HG03469 (cell line): Measurements from ENCODE around the gene HERC4.
"Not testable (repeated sequence)": the region's sequence is repeated elsewhere in the genome, so short reads cannot be mapped to it uniquely, and the experiment has no call there.

Experiments
- ATAC-seq: cut with Tn5 transposase; IDR thresholded peaks from one replicate; pipeline ENCODE4 v1.9.1; 2021; ENCODE audit warnings: mild to moderate bottlenecking, moderate library complexity, moderate number of reproducible peaks; ENCODE audit not compliant: unreplicated experiment

Gene HERC4

DNA sequence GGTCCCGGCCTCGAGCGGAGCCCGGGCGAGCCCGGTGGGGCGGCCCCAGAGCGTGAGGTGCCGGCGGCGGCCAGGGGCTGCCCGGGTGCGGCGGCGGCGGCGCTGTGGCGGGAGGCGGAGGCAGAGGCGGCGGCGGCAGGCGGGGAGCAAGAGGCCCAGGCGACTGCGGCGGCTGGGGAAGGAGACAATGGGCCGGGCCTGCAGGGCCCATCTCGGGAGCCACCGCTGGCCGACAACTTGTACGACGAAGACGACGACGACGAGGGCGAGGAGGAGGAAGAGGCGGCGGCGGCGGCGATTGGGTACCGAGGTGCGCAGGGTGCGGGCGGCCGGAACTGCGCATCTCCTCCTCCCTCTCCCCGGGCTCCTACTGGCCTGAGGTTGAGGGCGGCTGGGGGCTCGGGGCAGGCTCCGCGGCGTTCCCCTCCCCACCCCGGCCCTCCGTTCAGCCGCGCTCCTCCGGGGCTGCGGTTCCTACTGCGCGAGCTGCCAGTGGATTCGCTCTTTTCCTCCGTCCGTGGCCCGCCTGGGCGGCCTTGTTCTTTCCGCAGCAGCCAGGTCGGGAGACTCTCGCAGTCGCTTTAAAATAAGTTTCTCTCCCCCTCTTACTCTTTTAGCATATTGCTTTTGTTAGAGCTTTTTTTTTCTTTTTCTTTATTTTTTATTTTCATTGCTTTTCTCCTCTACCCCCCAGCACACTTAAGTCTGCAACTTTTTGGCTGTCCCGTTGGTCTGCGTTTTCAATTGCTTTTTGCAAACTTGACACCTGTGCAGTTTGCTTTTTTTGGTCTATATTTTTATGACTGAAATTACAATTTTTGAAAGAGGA lies 190.0 kb downstream of the HERC4 start:
- ATAC-seq: peak; percentile 30

DNA sequence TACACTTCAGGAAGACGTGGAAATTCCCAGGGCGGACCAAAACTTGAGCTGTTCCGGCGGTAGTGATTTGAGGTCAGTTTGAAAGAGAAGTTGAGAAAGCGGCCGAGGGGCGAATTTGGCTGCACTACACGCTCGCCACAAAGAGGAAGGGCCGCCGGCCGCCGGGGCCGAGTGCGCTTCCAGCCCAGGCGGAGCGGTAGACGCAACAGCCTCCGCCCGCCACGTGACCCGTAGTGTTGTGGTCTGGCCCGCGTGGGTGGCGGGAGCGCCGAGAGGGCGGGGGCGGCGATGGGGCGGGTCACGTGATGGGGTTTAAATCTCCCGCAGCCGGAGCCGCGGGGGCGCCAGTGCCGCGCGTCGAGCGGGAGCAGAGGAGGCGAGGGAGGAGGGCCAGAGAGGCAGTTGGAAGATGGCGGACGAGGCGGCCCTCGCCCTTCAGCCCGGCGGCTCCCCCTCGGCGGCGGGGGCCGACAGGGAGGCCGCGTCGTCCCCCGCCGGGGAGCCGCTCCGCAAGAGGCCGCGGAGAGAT lies 190.7 kb downstream of the HERC4 start, which contains the start of gene SIRT1:
TSS of gene SIRT1 (plus strand) at position 344 of the 529 bp plus-strand sequence. CDS start at position 410, 66 bp downstream.
- peak; percentile 81 for ATAC-seq

DNA sequence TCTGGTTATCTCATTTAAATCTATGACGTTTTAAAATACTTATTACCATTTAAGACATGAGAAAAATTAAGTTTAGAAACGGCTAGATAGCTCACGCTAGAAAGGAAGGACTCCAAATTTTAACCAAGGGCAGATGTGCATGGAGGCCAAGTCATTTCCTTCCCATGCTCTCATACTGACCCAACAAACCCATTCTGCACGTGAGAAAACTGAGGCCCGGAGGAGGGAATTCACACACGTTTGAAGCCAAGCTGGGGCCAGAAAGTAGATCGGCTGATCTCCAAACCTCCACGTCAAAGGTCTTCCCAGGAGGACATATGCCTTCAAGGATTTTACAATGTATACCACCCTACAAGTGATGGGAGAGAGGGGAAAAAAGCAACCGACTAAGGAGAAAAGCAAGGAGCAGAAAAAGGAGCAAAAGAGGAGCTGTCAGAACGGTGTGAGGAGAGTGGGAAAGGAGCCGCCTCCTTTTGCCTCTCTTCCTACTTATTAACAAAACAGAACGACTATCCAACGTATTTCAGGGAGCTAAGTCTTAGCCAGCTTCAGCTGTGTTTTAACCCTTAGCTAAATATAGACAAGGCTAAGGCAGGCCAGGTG lies 191.3 kb downstream of the HERC4 start:
- ATAC-seq: no peak

DNA sequence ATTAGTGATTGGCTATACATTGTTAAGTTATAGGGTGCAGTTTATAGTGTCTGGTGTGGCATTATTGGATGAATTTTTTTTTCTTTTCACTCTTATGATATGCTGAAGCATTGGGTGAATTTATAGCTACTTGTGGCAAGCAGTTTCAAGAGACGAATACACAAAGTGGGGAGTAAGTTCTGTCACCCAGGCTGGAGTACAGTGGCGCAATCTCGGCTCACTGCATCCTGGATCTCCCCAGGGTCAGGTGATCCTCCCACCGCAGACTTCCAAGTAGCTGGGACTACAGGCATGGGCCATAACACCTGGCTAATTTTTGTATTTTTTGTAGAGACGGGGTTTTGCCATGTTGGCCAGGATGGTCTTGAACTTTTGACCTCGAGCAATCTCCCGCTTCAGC lies 196.9 kb downstream of the HERC4 start:
- no peak for ATAC-seq

DNA sequence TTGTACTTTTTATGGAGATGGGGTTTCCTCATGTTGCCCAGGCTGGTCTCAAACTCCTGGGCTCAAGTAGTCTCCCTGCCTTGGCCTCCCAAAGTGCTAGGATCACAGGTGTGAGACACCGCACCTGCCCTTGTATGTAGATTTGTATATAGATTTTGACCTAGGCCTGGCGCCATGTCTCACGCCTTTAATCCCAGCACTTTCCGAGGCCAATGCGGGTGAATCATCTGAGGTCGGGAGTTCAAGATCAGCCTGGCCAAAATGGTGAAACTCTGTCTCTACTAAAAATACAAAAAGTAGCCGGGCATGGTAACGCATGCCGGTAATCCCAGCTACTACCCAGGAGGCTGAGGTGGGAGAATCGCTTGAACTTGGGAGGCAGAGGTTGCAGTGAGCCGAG lies 197.7 kb downstream of the HERC4 start:
- not testable (repeated sequence) for ATAC-seq

DNA sequence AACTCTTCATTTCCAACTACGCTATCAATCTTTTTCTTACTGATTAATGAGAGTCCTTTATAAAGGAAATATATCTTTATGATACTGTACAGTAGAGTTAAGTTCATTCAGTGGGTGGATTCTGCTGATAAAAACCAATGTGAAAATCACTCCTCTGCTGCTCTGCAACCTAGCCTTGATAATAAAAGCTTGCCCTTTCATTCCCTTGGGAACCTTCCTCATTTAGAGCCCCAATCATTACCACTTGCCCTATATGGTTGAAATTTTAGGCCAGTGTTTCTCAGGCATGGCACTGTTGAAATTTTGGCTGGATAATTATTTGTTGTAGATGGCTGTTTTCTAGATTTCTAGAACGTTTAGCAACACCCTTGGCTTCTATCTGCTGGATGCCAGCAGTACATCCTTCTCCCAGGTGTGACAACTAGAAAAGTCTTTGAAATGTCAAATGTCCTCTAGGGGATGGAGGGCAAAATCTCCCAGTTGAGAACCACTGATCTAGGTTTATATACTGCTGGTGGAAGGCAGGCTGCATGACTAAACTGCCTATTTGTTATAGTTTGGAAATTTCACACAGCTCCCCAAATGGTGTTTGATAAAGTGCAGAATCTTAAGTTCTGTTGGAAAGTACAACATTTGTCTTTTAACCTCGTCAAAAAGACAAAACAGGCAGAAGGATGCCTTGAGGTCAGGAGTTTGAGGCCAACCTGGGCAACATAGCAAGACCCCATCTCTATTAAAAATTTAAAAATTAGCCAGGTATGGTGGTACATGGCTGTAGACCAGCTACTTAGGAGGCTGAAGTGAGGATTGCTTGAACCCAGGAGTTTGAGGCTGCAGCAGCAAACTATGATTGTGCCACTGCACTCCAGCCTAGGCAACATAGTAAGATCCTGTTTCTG lies 199.5 kb downstream of the HERC4 start:
- ATAC-seq: no peak
